ENCODE data around the gene LAMTOR4.
A peak's percentile ranks its signal among the peaks of the same experiment; 100 is the strongest.

Gene LAMTOR4

DNA sequence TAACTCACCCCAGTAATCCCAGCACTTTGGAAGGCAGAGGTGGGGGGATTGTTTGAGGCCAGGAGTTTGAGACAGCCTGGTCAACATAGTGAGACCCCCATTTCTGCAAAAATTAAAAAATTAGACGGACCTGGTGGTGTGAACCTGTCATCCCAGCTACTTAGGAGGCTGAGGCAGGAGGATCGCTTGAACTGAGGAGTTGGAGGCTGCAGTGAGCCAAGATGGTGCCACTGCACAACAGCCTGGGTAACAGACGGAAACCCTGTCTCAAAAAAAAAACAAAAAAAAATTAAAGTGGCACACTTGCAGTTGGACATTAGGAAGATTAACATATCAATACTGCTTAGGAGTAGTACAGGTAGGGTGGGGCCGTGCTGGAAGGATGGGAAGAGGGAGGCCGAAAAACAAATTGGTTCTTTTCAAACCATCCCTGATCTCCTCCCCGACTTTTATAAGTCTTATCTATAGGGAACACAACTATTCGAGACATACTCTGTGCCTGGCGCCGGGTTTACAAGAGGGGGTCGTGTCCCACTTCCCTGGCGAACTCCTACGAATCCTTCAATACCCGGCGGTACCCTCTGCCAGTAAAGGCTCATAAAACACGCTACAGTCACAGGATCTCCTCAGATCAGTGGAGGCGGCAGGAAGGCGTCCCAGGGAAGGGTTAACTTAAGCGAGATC lies 30.2 kb upstream of the LAMTOR4 start:
- TF ChIP-seq, protein P1, sequence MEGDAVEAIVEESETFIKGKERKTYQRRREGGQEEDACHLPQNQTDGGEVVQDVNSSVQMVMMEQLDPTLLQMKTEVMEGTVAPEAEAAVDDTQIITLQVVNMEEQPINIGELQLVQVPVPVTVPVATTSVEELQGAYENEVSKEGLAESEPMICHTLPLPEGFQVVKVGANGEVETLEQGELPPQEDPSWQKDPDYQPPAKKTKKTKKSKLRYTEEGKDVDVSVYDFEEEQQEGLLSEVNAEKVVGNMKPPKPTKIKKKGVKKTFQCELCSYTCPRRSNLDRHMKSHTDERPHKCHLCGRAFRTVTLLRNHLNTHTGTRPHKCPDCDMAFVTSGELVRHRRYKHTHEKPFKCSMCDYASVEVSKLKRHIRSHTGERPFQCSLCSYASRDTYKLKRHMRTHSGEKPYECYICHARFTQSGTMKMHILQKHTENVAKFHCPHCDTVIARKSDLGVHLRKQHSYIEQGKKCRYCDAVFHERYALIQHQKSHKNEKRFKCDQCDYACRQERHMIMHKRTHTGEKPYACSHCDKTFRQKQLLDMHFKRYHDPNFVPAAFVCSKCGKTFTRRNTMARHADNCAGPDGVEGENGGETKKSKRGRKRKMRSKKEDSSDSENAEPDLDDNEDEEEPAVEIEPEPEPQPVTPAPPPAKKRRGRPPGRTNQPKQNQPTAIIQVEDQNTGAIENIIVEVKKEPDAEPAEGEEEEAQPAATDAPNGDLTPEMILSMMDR (conservative IDR thresholded peaks at IDR 0.05; ENCODE audit: low read depth, low read length), result no peak
- peak overlapping the region; percentile 92 for H3K4me3 ChIP-seq (ENCODE audit: low read depth, low read length)
- no peak for DNase-seq (ENCODE audit: low read depth)

DNA sequence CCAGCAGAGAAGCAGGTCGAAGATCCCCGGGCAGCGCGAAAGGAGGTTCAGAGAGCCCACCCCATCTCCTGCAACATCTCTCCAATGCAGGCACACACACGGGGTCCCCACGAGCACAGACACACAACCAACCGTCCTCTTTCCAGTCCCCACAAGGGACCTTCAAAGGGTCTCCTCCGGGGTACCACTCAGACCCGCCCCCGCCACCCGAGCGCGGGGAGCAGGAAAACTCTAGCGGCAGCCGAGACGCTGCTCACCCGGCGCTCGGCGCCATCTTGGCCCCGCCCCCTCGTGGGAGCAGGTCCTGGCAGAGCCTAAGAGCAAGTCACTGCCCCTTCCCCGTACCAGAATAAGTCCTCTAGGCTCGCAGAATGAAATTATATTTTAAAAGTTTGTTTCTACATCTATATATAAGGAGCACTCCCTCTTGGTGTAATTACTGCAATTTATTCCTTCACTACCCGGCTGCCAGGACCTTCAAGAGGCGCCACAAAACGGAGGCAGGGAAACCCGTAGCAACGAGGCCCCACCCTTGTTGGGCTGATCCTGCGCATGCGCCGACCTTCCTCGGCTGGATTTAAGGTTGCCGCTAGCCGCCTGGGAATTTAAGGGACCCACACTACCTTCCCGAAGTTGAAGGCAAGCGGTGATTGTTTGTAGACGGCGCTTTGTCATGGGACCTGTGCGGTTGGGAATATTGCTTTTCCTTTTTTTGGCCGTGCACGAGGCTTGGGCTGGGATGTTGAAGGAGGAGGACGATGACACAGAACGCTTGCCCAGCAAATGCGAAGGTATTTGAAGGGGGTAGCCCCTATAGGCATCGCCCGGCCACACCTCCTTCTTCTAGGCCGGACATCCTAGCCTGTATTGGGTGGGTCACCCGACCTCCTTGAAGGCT lies 29.4 kb upstream of the LAMTOR4 start, which contains the start of the genes CNPY4 and TAF6:
TSS of gene CNPY4 (plus strand) at position 563 of the 898 bp plus-strand sequence. CDS start at position 674, 111 bp downstream.
TSS of gene TAF6 (minus strand) at position 287 of the 898 bp plus-strand sequence. CDS start 5,149 bp downstream, outside the sequence.
- TF ChIP-seq, protein P1 (conservative IDR thresholded peaks at IDR 0.05; ENCODE audit: low read depth, low read length), result no peak
- H3K4me3 ChIP-seq (ENCODE audit: low read depth, low read length), result peak within 1 kb of the TSS; percentile 92
- peak; percentile 98 for DNase-seq (ENCODE audit: low read depth)

DNA sequence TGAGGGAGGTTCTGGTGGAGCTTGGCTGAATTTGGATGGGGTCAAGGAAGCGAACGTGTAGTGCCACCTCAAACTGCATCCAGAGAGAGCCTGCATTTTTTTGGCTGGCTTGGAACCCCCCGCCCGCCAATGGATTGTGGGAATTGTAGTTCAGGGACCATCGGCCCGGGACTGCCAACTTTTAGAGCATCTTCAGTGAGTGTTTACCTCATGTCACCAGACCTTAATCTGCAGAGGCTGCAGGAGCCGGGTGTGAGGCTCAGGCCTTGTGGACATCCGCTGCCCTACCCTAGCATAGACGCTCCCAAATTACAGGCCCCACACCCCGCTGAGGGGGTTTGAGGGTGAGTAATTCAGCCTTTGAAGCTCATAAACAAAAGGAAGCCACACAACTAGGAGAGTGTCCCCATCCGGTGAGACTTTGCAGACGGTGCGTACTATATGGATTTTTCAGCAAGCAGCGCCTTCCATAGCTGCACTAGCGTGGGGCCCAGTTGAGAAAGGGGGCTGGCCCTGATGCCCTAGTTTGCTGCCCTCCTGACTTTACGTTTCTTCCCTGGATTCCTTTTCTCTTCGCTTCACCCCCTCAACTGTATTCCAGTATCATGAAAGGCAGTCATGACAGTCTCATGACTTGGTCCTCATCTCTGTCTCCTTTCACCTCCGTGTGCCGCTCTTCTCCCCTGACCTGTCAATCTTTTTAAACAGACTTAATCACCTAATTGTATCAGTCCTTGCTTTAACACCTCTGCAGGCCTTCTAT lies 28.6 kb upstream of the LAMTOR4 start:
- TF ChIP-seq, protein P1 (conservative IDR thresholded peaks at IDR 0.05; ENCODE audit: low read depth, low read length), result no peak
- peak; percentile 60 for DNase-seq (ENCODE audit: low read depth)
- peak overlapping the region; percentile 92 for H3K4me3 ChIP-seq (ENCODE audit: low read depth, low read length)

DNA sequence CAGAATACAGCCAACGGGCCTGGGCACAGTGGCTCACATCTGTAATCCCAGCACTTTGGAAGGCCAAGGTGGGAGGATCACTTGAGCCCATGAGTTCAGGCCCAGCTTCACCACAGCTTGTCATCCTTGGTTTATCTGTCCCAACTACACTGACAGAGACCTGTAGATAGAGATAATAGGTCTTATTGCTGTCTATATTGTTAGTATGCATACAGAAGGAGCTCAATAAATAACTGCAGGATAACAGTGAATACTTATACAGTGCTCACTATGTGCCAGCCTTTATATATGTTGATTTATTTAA lies 28.0 kb upstream of the LAMTOR4 start:
- peak overlapping the region; percentile 9 for H3K4me3 ChIP-seq (ENCODE audit: low read depth, low read length)
- DNase-seq (ENCODE audit: low read depth), result no peak
- TF ChIP-seq, protein P1 (conservative IDR thresholded peaks at IDR 0.05; ENCODE audit: low read depth, low read length), result no peak

- TF ChIP-seq, protein P1 (conservative IDR thresholded peaks at IDR 0.05; ENCODE audit: low read depth, low read length), result no peak
- DNase-seq (ENCODE audit: low read depth), result no peak
- no peak overlapping the region for H3K4me3 ChIP-seq (ENCODE audit: low read depth, low read length)
These were observed 26.7 kb upstream of the LAMTOR4 start for GRCh38 chr7:100122067-100122466.

GRCh38 chr7:100122568-100122967 lies 26.1 kb upstream of the LAMTOR4 start:
- DNase-seq (ENCODE audit: low read depth), result no peak
- TF ChIP-seq, protein P1 (conservative IDR thresholded peaks at IDR 0.05; ENCODE audit: low read depth, low read length), result no peak
- no peak overlapping the region for H3K4me3 ChIP-seq (ENCODE audit: low read depth, low read length)

Data from choroid plexus epithelial cell (primary cell).